22Rv1 (cell line): ENCODE data around the gene TMEM106C.

Source experiments
- H3K27ac ChIP-seq: fragments of 450-650 bp; 2 replicates; pipeline ENCODE4 v1.5.1; 2017
- CTCF ChIP-seq: fragments of 450-650 bp; IDR thresholded peaks from 2 replicates; pipeline ENCODE4 v1.5.1; 2017; ENCODE audit warnings: mild to moderate bottlenecking
- ZFX ChIP-seq: fragments of 450-650 bp; IDR thresholded peaks from 2 replicates; pipeline ENCODE4 v1.6.1; 2017; ENCODE audit warnings: antibody characterized with exemption, borderline replicate concordance

Gene TMEM106C

GRCh38 chr12:47985596-47986290 lies 22.3 kb downstream of the TMEM106C start:
- no peak overlapping the region for H3K27ac ChIP-seq
- no peak for TF ChIP-seq CTCF
- TF ChIP-seq ZFX: no peak

GRCh38 chr12:47986291-47986660 lies 22.9 kb downstream of the TMEM106C start:
- H3K27ac ChIP-seq: no peak overlapping the region
- TF ChIP-seq ZFX: no peak
- no peak for TF ChIP-seq CTCF

GRCh38 chr12:47986832-47987231 lies 23.4 kb downstream of the TMEM106C start:
- TF ChIP-seq CTCF: no peak
- TF ChIP-seq ZFX: no peak
- H3K27ac ChIP-seq: no peak overlapping the region

GRCh38 chr12:47987411-47988072 lies 24.1 kb downstream of the TMEM106C start:
- no peak for TF ChIP-seq ZFX
- TF ChIP-seq CTCF: no peak
- H3K27ac ChIP-seq: no peak overlapping the region

GRCh38 chr12:47988073-47989022 lies 25.0 kb downstream of the TMEM106C start:
- TF ChIP-seq CTCF: no peak
- no peak for TF ChIP-seq ZFX

GRCh38 chr12:47989023-47989417 lies 25.6 kb downstream of the TMEM106C start:
- no peak overlapping the region for H3K27ac ChIP-seq
- no peak for TF ChIP-seq ZFX
- no peak for TF ChIP-seq CTCF

More at GRCh38 chr12:47988073-47989022, 25.0 kb downstream of the TMEM106C start:
- no peak overlapping the region for H3K27ac ChIP-seq
